GM21576 (cell line): Measurements from ENCODE around the gene CELF5.
"Not testable (repeated sequence)": the region's sequence is repeated elsewhere in the genome, so short reads cannot be mapped to it uniquely, and the experiment has no call there.

Experiments used
- ATAC-seq: cut with Tn5 transposase; IDR thresholded peaks from one replicate; pipeline ENCODE4 v1.9.1; 2021; ENCODE audit warnings: mild to moderate bottlenecking, moderate library complexity; ENCODE audit not compliant: unreplicated experiment

CELF5 gene

DNA sequence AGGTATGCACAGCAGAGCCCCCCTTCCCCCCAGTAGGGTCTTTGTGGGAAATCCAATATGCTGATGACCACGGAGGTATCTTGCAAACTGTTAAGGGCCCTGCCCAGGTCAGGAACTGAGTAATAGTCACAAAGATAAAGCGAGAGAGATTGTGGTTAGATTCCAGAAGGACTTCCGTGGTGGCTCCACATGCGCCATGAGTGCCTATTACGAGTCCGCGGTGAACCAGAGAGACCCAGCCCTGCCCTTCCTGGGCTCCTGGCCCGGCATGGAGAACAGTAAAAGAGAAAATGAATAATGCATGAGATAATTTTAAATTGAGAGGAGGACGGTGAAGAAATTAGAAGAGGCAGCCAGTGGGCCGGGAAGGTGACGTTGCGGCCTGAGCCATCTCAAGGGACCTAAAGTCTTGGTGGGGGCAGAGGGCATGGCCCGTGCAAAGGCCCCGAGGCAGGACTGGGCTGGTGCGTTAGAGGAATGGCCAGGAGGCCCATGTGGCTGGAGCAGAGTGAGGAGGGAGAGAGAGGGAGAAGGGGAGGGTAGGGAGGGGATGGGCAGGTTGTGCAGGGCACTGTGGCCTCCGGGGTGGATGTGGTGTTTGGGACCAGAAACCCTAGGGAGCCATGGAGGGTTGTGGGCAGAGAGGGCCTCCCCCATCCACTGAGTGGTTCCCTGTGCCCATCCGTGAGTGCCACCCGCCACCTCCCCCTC lies 95.3 kb downstream of the CELF5 start:
- no peak for ATAC-seq

GRCh38 chr19:3320354-3320670 lies 95.9 kb downstream of the CELF5 start:
- no peak for ATAC-seq

GRCh38 chr19:3320853-3321252 lies 96.4 kb downstream of the CELF5 start:
- ATAC-seq, result no peak

GRCh38 chr19:3321696-3322095 lies 97.2 kb downstream of the CELF5 start:
- ATAC-seq, result no peak

GRCh38 chr19:3322199-3322978 lies 97.9 kb downstream of the CELF5 start:
- ATAC-seq, result no peak

DNA sequence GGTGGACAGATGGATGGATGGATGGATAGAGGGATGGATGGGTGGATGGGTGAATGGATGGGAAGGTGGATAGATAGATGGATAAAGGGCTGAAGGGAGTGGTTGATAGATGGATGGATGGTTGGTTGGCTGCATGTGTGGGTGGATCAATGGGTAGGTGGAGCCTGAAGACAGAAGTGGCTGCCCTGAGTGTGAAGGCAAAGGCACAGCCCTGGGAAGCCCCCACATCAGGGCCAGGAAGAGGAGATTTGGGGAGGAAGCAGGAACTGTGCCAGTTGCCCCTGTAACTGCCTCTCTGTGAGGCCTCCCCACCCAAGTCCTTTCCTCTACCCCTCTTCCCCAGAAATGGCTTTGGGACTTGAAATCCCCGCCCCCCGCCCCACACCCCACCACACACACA lies 98.6 kb downstream of the CELF5 start:
- no peak for ATAC-seq

- ATAC-seq, result no peak
Observed at GRCh38 chr19:3323658-3324057, 99.2 kb downstream of the CELF5 start.

GRCh38 chr19:3324405-3324856 lies 100.0 kb downstream of the CELF5 start:
- ATAC-seq, result no peak

GRCh38 chr19:3325451-3325850 lies 101.0 kb downstream of the CELF5 start:
- ATAC-seq, result no peak

GRCh38 chr19:3328743-3329142 lies 104.3 kb downstream of the CELF5 start:
- ATAC-seq, result no peak

DNA sequence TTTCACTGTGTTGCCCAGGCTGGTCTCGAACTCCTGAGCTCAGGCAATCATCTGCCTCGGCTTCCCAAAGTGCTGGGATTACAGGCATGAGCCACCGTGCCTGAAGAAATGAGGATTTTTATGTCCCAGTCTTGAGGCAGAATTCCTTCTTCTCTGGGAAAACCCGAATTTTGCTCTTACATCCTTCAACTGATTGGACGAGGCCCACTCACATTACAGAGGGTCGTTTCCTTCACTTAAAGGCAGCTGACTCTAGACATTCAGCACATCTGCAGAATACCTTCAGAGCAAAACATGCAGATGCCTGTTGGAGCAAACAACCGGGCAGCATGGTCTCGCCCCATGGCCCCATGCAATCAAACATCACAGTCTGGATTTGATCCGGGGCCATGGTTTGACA lies 105.6 kb downstream of the CELF5 start:
- no peak for ATAC-seq

DNA sequence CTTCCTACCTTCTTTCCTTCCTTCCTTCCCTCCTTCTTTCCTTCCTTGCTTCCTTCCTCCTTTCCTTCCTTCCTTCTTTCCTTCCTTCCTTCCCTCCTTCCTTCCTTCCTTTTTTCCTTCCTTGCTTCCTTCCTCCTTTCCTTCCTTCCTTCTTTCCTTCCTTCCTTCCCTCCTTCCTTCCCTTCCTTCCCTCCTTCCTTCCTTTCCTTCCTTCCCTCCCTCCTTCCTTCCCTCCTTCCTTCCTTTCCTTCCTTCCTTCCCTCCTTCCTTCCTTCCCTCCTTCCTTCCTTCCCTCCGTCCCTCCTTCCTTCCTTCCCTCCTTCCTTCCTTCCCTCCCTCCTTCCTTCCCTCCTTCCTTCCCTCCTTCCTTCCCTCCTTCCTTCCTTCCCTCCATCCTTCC lies 107.8 kb downstream of the CELF5 start:
- ATAC-seq, result not testable (repeated sequence)

DNA sequence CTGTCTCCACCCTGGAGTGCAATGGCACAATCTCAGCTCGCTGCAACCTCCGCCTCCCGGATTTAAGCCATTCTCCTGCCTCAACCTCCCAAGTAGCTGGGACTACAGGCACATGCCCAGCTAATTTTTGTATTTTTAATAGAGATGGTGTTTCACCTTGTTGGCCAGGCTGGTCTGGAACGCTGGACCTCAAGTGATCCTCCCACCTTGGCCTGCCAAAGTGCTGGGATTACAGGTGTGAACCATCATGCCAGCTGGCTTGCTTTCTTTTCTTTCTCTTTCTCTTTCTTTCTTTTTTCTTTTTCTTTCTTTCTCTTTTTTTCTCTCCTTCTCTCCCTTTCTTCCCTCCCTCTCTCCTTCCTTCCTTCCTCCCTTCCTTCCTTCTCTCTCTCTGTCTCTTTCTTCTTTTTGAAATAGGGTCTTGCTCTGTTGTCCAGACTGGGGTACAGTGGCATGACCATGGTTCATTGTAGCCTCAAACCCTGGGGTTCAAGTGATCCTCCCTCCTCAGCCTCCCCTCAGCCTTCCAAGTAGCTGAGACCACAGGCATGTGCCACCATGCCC lies 108.6 kb downstream of the CELF5 start:
- ATAC-seq, result no peak

DNA sequence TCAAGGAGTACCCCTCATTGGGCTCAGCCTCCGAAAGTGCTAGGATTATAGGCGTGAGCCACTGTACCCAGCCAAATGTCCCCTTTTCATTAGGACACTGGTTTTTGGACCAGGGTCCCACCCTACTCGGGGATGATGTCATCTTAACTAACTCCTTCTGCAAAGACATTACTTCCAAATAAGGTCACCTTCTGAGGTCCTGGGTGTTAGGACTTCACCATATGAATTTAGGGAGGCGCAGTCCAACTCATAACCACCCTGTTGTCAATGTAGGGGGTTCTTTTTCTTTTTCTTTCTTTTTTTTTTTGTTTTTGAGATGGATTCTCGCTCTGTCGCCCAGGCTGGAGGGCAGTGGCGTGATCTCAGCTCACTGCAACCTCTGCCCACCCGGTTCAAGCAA lies 109.2 kb downstream of the CELF5 start:
- ATAC-seq, result no peak

DNA sequence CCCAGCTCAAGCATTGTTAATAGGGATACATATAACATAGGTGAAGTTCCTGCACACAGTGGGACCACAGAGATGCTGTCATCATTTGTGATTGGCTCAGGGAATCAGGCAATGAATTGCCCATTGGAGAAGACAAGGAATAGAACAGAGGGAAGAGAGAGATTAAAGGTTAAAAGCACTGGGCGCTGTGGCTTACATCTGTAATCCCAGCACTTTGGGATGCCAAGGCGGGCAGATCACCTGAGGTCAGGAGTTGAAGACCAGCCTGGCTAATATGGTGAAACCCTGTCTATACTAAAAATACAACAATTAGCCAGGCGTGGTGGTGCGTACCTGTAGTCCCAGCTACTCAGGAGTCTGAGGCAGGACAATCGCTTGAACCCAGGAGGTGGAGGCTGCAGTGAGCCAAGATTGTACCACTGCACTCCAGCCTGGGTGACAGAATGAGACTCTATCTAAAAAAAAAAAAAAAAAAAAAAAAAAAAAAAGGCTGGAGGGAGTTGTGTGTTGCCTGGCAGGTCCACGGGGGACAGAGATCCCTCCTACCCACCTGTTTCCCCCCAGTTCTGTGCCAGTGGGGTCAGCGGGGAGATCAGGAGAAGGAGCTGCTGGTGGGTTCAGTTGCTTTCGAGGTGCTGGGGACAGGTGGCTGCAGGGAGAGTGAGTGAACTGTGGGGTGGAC lies 110.4 kb downstream of the CELF5 start:
- not testable (repeated sequence) for ATAC-seq

DNA sequence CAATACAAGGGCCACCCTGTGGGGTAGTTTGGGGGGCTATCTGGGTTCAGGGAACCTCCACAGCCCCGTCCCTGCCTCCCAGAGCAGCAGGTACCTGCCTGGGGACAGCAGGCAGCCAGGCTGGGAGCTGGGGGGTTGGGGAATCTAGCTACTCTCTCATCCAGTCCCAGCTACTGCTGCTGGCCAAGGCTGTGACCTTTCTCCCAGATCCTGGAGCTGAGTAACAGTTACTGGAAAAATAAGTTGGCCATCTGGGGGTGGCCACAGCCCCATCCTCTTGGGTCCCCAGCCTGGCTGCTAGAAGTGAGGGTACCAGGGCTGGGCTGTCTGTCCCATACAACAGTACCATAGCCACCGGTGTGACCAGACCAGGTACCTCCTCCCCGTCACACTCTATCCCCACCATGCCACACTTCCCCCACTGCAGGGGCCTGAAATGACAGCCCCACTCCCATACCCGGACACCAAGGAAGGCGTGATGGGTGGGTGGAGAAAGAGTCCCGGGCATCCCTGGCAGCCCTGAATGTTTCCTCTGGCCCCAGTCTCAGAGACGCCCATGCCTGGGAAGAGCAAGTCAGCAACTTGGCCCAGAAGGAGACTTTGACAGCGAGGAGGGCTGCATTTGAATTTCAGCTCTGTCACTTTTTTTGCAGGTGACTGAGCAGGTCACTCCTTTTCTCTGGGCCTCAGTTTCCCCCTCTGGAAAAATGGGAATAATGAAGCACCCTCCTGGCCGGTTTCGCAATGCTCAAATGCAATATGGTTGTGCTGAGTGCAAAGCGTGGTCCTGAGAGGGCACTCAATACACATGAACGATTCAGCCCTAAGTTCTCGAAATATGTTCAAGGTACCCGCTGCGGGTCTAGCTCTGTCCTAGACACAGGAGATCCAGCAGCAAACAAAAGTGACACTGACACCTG lies 111.2 kb downstream of the CELF5 start:
- no peak for ATAC-seq

DNA sequence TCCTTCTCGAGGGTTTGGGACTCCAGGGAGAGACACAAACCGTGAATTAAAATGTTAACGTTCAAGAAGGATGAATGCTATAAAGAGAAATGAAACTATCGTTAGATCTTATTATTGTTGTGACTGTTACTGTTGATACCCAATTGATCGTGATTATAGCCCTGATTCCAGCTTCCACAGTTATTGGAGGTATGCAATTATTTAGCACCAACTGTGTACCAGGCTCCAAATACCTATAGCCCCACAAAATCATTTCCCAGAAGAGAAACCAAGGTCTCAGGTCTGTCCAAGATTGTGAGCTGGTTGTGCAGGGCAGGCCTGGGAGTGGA lies 111.9 kb downstream of the CELF5 start:
- no peak for ATAC-seq

DNA sequence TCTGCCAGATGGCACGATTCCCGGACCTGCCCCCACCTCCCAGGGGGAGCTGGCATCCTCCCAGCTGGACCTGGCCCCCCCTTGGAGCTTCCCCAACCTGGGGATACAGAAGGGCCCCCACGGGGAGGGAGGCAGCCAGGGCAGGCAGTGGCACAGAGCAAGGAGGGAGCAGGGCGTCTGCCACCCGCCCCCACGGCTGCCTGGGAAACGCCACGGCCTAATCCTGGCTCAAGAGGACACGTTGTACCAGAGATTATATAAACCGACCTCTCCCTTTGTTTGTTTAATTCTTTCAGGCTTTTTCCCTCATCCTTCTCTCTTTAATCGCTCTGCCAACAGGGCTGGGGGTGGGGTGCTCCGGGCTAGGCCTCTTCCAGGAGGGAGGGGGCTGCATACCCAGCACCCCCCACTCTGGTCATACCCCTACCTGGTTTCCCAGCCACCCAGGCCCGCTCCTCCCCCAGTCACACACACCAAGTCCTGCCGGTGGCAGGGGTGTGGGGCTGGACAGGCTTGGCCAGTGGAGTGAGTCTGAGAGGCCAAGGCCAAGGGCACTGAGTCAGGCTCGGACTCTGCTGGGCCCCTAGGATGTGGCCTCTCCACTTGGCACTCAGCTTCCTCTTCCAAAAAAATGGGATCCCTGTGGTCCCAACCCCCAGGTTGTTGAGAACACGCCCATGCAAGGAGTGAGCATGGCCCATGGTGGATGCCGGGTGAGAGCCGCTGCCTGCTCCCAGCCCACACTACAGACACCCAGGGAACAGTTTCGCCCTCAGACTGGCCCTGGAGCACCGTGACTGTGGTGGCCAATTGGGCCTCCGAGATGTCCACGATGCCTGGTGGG lies 112.4 kb downstream of the CELF5 start:
- no peak for ATAC-seq

DNA sequence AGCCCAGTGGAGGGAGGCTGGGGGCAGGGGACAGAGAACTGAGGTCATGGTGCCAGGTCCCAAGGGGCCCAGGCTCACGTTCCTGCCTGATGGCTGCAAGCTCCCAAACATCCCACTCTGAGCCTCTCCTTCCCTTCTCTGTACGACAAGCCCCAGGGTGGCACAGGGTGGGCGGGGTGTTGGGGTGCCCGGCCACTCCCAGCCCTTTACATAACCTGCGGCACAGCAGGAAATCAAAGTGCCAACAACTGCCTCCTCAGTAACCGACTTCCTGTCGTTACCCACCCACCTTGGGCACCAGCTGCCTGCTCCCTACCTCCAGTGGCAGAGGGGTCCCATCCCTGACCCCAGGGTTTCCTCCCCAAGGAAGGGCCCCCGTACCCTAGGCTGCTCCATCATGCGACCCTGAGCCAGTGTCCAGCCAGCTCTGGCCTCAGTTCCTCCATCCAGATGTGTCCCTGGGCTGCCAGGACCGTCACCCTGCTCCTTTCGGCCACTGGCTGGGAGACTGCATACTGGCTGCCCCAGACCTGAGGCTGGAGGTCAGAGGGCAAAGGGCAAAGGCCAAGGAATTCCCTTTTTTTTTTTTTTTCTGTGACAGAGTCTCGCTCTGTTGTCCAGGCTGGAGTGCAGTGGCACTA lies 114.2 kb downstream of the CELF5 start:
- no peak for ATAC-seq
